ENCODE results near the gene CTPS1.

CTPS1 gene, protein sequence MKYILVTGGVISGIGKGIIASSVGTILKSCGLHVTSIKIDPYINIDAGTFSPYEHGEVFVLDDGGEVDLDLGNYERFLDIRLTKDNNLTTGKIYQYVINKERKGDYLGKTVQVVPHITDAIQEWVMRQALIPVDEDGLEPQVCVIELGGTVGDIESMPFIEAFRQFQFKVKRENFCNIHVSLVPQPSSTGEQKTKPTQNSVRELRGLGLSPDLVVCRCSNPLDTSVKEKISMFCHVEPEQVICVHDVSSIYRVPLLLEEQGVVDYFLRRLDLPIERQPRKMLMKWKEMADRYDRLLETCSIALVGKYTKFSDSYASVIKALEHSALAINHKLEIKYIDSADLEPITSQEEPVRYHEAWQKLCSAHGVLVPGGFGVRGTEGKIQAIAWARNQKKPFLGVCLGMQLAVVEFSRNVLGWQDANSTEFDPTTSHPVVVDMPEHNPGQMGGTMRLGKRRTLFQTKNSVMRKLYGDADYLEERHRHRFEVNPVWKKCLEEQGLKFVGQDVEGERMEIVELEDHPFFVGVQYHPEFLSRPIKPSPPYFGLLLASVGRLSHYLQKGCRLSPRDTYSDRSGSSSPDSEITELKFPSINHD

DNA sequence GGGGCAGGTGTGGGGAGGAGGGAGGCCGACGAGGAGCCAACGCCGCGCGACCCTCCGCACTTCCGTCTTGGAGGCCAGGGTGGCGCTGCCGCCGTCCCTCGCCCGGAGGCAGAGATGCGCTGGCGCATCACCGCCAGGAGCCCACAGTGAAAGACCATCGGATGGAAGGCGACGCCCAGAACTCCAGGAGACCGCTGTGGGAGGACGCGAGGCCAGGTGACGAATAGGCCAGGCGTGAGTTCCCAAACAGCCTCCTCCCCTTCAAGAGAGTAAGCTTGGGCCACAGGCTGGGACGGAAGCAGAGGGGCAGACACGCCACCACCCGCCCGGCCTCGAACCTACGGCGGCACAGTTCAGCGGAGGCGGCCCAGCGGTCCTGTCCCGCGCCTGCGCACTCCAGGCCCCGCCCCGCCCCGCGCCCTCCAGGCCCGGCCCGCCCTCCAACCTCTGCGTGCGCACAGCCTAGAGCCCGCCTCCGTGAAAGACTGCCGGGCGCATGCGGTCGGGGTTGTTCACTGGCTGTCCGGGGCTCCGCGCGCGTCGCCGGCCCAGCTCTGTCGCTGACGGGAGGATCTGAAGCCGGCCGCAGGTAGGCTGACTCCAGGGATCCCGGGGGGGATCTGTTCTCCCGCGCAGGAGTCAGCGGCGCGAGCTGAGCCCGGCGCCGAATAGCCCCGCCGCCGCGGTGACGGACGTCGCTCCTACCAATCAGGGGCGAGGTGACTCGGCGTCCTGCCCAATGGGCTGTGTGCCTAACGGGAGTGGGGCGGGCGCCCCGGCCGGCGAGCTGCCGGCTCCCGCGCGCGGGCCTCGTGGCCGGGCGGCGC is at the start of gene CTPS1:
Gene CTPS1 (plus strand): TSS at position 456 of the 827 bp plus-strand sequence. CDS start 3,595 bp downstream, outside the sequence.
- peak within 1 kb of the TSS; percentile 91 for H3K4me3 Mint-ChIP-seq
- H3K27me3 Mint-ChIP-seq = peaks cover 5% of the 10 kb centered on the region
- H3K36me3 Mint-ChIP-seq (ENCODE audit: low read depth) = peaks cover 32% of the 10 kb centered on the region
- H3K9me3 Mint-ChIP-seq = no peaks in the 10 kb centered on the region
- intact Hi-C loops (cut with micrococcal nuclease) = no loop called here
- H3K27ac Mint-ChIP-seq = peak within 1 kb of the TSS; percentile 96
- peaks cover 52% of the 10 kb centered on the region for H3K4me1 Mint-ChIP-seq (ENCODE audit: low read depth)

DNA sequence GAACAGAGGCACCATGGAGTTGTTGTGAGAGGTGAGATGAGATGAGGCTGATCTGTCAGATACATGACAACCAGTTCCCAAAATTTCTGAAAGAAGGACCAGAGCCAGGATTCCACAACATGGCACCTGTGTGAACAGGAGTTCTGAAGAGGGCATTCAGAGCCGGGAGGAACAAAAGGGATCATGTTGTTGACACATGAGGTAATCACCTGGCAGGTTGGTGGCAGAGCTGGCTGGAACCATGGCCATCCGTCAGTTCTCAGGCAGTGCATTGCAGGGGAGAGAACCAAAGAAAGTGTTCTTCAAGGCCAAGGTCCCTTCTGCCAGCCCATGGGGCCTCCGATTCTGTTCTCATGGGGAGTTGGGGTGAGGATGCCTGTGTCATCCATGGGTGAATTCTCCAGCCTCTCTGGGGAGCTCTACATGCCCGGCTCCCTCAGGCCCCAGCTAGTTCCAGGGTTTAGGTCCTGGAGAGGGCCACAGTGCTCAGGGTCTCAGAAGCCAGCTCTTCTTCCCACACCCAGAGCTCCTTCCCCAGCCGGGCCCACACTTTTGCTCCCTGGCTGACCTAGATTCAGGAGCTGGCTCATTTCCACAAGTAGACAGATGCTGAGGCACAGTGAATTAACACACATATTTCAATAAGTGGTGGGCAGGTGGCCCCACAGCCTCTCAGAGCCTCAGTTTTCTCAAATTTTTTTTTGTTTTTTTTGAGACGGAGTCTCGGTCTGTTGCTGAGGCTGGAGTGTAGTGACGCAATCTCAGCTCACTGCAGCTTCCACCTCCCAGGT is 49.1 kb upstream of the CTPS1 start:
- H3K4me1 Mint-ChIP-seq (ENCODE audit: low read depth) = peaks cover 5% of the 10 kb centered on the region
- intact Hi-C loops (cut with micrococcal nuclease) = no loop called here
- no peaks in the 10 kb centered on the region for H3K36me3 Mint-ChIP-seq (ENCODE audit: low read depth)
- no peaks in the 10 kb centered on the region for H3K9me3 Mint-ChIP-seq
- H3K27ac Mint-ChIP-seq = no peak overlapping the region
- no peak overlapping the region for H3K4me3 Mint-ChIP-seq
- no peaks in the 10 kb centered on the region for H3K27me3 Mint-ChIP-seq

DNA sequence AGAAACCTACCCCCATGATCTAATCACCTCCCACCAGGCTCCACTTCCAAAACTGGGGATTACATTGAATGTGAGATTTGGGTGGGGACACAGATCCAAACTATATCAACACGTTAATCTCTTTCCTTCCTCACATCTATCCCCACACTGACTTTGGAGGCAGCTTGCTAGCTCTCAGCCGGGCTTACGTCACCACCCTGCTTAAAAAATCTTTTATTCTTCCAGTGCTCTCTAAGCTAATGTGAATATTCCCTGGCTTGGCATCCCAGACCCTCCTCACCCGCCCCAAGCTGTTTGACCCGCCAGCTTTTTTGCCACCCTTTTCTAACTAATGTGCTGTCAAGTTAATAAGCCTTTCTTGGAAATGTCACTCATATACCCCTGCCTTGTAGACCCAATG is 47.9 kb upstream of the CTPS1 start:
- Mint-ChIP-seq H3K4me1 (ENCODE audit: low read depth) (peaks cover 8% of the 10 kb centered on the region), H3K36me3 (ENCODE audit: low read depth) (no peaks in the 10 kb centered on the region), H3K4me3 (no peak overlapping the region), H3K27me3 (no peaks in the 10 kb centered on the region), H3K27ac (no peak overlapping the region), H3K9me3 (no peaks in the 10 kb centered on the region)
- intact Hi-C loops (cut with micrococcal nuclease) = no loop called here

DNA sequence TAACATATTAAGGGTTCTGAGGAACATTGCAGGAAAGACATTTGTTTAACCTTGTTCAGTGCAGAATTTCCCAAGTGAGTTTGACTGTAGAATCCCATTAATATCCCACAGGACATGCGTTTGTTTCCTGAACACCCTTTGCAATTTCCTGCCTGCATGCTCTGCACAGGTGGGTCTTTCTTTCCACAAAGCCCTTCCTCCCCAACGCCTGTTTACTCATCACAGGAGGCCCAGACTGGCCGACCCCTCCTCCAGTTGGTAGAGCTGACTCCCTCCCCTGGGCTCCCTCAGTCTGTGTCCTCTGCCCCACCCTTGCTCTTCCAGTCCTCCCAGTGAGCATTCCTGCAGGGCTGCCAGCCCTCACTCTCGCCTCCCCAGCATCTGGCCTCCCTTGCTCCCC is 47.5 kb upstream of the CTPS1 start:
- H3K27me3 Mint-ChIP-seq = no peaks in the 10 kb centered on the region
- H3K36me3 Mint-ChIP-seq (ENCODE audit: low read depth) = no peaks in the 10 kb centered on the region
- H3K4me3 Mint-ChIP-seq = no peak overlapping the region
- intact Hi-C loops (cut with micrococcal nuclease) = no loop called here
- no peak overlapping the region for H3K27ac Mint-ChIP-seq
- no peaks in the 10 kb centered on the region for H3K9me3 Mint-ChIP-seq
- H3K4me1 Mint-ChIP-seq (ENCODE audit: low read depth) = peaks cover 8% of the 10 kb centered on the region

DNA sequence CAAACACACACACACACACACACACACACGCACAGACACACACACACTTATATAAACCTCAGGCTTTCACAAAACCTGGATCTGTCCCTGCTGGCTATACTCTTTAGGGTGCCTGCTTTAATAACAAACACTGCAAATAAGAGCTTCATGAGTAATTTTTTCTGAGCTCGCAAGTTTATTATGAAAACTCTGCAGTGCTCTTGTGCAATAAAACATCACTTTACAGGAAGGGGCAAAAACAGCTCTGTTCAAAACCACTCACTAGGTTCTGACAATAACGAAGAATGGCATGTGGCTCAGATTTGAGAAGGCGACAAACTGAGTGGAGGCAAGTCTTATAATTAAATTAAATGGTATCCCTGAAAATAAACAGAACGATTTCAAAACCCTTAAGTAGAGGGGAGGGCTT is 42.6 kb upstream of the CTPS1 start:
- Mint-ChIP-seq H3K36me3 (ENCODE audit: low read depth) (no peaks in the 10 kb centered on the region), H3K4me1 (ENCODE audit: low read depth) (peaks cover 17% of the 10 kb centered on the region), H3K9me3 (no peaks in the 10 kb centered on the region), H3K27ac (no peak overlapping the region), H3K27me3 (no peaks in the 10 kb centered on the region), H3K4me3 (no peak overlapping the region)
- intact Hi-C loops (cut with micrococcal nuclease) = no loop called here

DNA sequence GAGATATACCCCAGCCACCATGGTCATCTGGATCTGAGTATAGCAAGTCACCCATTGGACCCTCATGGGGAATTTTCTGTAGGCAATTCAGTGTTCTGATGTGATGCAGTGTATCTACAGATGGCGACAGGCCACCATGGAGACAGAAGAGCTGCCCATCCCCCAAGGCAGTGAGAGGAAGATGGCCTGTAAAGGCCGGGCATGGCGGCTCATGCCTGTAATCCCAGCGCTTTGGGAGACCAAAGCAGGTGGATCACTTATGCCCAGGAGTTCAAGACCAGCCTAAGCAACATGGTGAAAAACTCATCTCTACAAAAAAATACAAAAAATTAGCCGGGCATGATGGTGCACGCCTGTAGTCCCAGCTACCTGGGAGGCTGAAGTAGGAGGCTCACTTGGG is 41.1 kb upstream of the CTPS1 start:
- Mint-ChIP-seq H3K9me3 (no peaks in the 10 kb centered on the region), H3K4me3 (no peak overlapping the region), H3K27ac (no peak overlapping the region), H3K4me1 (ENCODE audit: low read depth) (peaks cover 17% of the 10 kb centered on the region), H3K36me3 (ENCODE audit: low read depth) (no peaks in the 10 kb centered on the region), H3K27me3 (no peaks in the 10 kb centered on the region)
- intact Hi-C loops (cut with micrococcal nuclease) = no loop called here

DNA sequence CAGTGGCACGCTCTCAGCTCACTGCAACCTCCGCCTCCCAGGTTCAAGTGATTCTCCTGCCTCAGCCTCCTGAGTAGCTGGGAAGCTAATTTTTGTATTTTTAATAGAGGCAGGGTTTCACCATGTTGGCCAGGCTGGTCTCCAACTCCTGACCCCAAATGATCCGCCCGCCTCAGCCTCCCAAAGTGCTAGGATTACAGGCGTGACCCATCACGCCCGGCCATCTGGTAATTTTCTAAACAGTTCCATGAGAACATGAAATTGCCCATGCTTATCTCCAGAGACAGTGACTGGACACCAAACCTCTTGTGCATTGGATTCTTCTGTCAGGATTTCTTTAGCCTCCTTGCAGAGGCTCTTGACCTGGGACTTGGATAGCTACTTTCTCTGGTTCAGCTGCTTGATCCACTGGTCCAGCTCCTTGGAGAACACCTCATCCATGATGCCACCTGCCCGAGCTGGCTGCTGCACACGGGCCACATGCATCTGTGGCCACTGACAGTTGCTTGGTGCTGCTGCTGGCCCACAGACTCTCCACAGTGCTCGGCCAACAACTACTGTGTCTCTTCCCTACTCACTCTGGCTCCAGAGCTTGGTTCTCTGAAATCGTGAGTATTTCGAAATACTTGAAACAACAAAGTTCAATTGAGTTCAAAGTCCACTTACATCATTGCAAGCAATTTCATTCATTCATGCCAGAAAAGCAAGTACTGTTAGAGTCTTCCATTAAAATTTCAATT is 40.0 kb upstream of the CTPS1 start:
- no peak overlapping the region for H3K27ac Mint-ChIP-seq
- no peak overlapping the region for H3K4me3 Mint-ChIP-seq
- H3K36me3 Mint-ChIP-seq (ENCODE audit: low read depth) = no peaks in the 10 kb centered on the region
- H3K4me1 Mint-ChIP-seq (ENCODE audit: low read depth) = peaks cover 17% of the 10 kb centered on the region
- intact Hi-C loops (cut with micrococcal nuclease) = no loop called here
- no peaks in the 10 kb centered on the region for H3K9me3 Mint-ChIP-seq
- no peaks in the 10 kb centered on the region for H3K27me3 Mint-ChIP-seq

DNA sequence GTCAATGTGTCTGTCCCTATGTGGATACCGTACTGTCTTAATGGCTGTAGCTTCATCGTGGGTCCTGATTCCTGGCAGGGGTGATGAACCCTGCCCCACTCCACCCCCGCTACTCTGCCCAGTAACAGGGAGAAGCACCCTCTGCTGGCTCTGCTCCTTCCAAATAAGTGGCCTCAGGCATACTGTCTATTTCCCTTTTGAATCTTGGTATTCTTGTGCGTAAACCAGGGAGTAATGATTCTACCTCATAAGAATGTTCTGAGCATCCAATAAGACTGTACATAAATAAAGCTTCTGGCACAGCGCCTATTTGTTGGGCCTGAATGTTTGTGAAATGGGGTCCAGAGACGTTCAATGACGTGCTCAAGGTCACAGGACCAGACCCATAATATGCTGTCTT is 35.2 kb upstream of the CTPS1 start:
- H3K9me3 Mint-ChIP-seq = no peaks in the 10 kb centered on the region
- H3K4me3 Mint-ChIP-seq = no peak overlapping the region
- intact Hi-C loops (cut with micrococcal nuclease) = no loop called here
- H3K27ac Mint-ChIP-seq = no peak overlapping the region
- H3K4me1 Mint-ChIP-seq (ENCODE audit: low read depth) = peaks cover 14% of the 10 kb centered on the region
- peaks cover 3% of the 10 kb centered on the region for H3K27me3 Mint-ChIP-seq
- no peaks in the 10 kb centered on the region for H3K36me3 Mint-ChIP-seq (ENCODE audit: low read depth)

DNA sequence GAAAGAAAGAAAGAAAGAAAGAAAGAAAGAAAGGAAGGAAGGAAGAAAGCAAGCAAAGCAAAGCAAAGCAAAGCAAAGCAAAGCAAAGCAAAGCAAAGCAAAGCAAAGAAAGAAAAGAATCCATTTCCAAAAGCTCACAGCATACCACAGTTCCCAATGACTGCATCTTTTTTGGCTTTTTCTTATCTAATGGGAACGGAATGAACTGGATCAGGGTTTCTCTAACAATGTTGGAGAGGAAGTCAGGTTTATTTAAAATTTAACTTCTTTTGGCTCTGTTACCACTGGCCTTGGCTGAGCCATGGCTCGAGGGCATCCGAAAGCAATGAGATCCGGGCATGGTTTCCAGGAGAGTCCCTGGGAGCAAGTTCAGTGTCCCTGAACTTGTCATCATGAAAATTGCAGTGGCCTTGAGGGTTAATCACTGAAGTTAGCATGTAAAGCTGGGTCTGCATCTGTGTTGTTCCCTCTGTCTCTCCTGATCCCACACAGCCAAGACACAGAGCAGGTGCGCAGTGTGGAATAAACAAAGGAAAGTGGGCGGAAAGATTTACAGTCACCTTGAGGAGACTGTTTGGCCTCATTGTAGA is 34.6 kb upstream of the CTPS1 start:
- Mint-ChIP-seq H3K4me1 (ENCODE audit: low read depth) (peaks cover 10% of the 10 kb centered on the region), H3K27me3 (peaks cover 7% of the 10 kb centered on the region), H3K36me3 (ENCODE audit: low read depth) (no peaks in the 10 kb centered on the region), H3K4me3 (no peak overlapping the region), H3K9me3 (no peaks in the 10 kb centered on the region), H3K27ac (no peak overlapping the region)
- intact Hi-C loops (cut with micrococcal nuclease) = no loop called here

DNA sequence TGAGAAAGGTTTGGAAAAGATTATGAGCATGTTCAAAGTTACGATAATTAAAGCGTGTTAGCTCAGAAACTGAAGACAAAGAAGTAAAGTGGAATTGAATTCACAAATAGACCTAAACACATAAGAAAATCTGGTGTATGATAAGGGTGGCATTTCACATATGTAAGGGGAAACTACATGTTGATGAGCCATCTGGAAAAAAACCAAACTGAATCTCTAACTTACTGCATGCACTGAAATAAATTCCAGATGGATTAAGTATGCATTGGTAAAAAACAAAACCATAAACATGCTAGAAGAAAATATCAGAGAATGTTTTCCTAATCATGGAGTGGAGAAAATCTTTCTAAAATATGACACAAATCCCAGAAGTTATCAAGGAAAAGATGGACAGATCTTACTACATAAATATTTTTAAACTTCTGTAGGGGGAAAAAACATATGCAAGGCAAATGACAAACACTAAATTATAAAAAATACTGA is 34.0 kb upstream of the CTPS1 start:
- Mint-ChIP-seq H3K27me3 (peaks cover 9% of the 10 kb centered on the region), H3K36me3 (ENCODE audit: low read depth) (no peaks in the 10 kb centered on the region), H3K27ac (no peak overlapping the region), H3K4me1 (ENCODE audit: low read depth) (peaks cover 10% of the 10 kb centered on the region), H3K4me3 (no peak overlapping the region), H3K9me3 (no peaks in the 10 kb centered on the region)
- intact Hi-C loops (cut with micrococcal nuclease) = no loop called here

DNA sequence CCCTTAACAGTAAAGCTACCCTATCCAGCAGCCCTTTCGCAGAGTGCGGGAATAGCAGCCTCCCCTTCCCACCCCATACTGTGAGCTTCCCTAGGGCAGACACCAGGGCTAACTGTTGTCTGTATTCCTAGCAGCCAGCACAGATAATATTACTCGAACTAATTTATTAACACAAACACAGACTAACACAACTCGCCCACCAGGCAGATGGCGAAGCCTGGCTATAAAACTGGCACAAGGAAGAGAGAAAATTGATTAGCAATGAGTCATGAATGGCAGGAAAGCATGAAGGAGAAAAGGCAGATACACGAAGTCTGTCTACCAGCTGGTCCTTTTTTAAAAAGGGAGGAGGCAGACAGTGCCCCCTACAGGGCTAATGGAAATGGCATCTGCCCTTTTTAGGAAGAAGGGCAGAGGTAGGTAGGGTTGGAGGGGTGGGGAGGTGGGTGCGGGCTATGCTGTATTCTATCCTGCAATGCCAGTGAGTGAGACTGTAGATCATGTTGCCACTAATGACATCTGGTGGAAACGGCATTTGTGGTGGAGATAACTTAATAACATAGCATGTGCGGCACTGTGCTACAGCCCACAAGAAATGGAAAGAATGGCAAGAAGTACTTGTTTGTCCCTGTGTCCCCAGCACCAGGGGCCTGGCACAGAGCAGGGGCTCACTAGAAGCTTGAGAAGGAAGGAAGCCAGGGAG is 30.6 kb upstream of the CTPS1 start:
- peaks cover 28% of the 10 kb centered on the region for H3K27me3 Mint-ChIP-seq
- no peak overlapping the region for H3K4me3 Mint-ChIP-seq
- intact Hi-C loops (cut with micrococcal nuclease) = loop anchor here (2.0 kb wide), 1 partner anchor 100 kb away; no protein-coding TSS in a partner anchor
- peaks cover 19% of the 10 kb centered on the region for H3K4me1 Mint-ChIP-seq (ENCODE audit: low read depth)
- no peaks in the 10 kb centered on the region for H3K36me3 Mint-ChIP-seq (ENCODE audit: low read depth)
- no peaks in the 10 kb centered on the region for H3K9me3 Mint-ChIP-seq
- H3K27ac Mint-ChIP-seq = no peak overlapping the region

DNA sequence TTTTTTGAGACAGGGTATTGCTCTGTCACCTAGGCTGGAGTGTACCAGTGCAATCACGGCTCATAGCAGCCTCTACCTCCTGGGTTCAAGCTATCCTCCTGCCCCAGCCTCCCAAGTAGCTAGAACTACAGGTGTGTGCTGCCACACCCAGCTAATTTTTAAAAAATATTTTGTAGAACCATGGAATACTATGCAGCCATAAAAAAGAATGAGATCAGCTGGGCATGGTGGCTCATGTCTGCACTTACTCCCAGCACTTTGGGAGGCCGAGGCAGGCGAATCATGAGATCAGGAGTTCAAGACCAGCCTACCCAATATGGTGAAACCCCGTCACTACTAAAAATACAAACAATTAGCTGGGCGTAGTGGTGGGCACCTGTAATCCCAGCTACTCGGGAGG is 29.9 kb upstream of the CTPS1 start:
- Mint-ChIP-seq H3K4me3 (no peak overlapping the region), H3K36me3 (ENCODE audit: low read depth) (no peaks in the 10 kb centered on the region), H3K4me1 (ENCODE audit: low read depth) (peaks cover 24% of the 10 kb centered on the region), H3K27me3 (peaks cover 35% of the 10 kb centered on the region), H3K27ac (no peak overlapping the region), H3K9me3 (no peaks in the 10 kb centered on the region)
- intact Hi-C loops (cut with micrococcal nuclease) = loop anchor here (2.0 kb wide), 1 partner anchor 101 kb away; no protein-coding TSS in a partner anchor

Measured in dendritic cell treated with granulocyte-macrophage colony-stimulating factor and Interleukin-4, amounts not matched to agents 40 ng/mL and 50 ng/mL, for 4 days (primary cell).